IPS-18c (cell line): Measurements from ENCODE around the gene PLD1.
"Not testable (repeated sequence)": the region's sequence is repeated elsewhere in the genome, so short reads cannot be mapped to it uniquely, and the experiment has no call there.

Experiments
- H3K4me3 ChIP-seq: 2 replicates; pipeline ENCODE4 v1.7.0; 2013; ENCODE audit warnings: low read depth, mild to moderate bottlenecking, low read length, moderate library complexity; ENCODE audit not compliant: insufficient read depth
- H3K9me3 ChIP-seq: one replicate; pipeline ENCODE4 v1.6.1; 2013; ENCODE audit warnings: mild to moderate bottlenecking, low read length, moderate library complexity; ENCODE audit not compliant: control insufficient read depth, insufficient read depth

The PLD1 gene

GRCh38 chr3:171747223-171747920, 62.9 kb downstream of the PLD1 start:
- H3K4me3 ChIP-seq = no peak overlapping the region
- H3K9me3 ChIP-seq = no peaks in the 10 kb centered on the region

DNA sequence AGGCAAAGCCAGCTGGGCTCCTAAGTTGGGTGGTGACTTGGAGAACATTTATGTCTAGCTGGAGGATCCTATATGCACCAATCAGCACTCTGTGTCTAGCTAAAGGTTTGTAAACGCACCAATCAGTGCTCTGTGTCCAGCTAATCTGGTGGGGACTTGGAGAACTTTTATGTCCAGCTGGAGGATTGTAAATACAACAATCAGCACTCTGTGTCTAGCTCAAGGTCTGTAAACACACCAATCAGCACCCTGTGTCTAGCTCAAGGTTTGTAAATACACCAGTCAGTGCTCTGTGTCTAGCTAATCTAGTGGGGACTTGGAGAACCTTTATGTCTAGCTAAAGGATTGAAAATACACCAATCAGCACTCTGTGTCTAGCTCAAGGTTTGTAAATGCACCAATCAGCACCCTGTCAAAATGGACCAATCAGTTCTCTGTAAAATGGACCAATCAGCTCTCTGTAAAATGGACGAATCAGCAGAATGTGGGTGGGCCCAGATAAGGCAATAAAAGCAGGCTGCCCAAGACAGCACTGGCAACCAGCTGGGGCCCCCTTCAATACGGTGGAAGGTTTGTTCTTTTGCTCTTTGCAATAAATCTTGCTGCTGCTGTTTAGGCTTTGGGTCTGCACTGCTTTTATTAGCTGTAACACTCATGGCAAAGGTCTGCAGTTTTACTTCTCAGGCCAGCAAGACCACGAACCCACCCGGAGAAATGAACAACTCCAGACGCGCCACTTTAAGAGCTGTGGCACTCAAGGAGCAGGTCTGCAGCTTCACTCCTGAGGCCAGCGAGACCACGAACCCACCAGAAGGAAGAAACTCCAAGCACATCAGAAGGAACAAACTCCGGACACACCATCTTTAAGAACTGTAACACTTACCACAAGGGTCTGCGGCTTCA, 63.7 kb downstream of the PLD1 start:
- not testable (repeated sequence) for H3K9me3 ChIP-seq, H3K4me3 ChIP-seq

DNA sequence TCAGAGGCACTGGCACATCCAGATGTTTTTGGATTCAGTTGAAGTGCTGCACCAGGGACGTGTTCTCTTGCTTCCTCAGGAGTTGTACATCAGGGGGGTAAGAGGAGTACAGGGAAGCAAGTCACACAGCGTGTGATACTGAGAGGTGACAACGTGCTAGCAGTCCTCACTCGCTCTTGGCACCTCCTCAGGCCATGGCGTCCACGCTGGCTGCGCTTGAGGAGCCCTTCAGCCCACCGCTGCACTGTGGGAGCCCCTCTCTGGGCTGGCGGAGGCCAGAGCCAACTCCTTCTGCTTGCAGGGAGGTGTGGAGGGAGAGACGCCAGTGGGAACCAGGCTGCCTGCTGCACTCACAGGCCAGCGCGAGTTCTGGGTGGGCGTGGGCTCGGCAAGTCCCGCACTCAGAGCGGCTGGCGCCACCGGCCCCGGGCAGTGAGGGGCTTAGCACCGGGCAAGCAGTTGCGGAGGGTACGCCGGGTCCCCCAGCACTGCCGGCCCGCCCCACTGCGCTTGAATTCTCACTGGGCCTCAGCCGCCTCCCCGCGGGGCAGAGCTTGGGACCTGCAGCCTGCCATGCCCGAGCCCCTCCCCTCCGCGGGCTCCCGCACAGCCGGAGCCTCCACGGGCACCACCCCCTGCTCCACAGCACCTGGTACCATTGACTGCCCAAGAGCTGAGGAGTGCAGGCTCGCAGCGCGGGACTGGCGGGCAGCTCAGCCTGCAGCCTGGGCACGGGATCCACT, 64.5 kb downstream of the PLD1 start:
- no peak overlapping the region for H3K4me3 ChIP-seq
- no peaks in the 10 kb centered on the region for H3K9me3 ChIP-seq

- Histone ChIP-seq H3K9me3 (no peaks in the 10 kb centered on the region), H3K4me3 (no peak overlapping the region)
Observed at GRCh38 chr3:171744158-171744741, 66.0 kb downstream of the PLD1 start.

DNA sequence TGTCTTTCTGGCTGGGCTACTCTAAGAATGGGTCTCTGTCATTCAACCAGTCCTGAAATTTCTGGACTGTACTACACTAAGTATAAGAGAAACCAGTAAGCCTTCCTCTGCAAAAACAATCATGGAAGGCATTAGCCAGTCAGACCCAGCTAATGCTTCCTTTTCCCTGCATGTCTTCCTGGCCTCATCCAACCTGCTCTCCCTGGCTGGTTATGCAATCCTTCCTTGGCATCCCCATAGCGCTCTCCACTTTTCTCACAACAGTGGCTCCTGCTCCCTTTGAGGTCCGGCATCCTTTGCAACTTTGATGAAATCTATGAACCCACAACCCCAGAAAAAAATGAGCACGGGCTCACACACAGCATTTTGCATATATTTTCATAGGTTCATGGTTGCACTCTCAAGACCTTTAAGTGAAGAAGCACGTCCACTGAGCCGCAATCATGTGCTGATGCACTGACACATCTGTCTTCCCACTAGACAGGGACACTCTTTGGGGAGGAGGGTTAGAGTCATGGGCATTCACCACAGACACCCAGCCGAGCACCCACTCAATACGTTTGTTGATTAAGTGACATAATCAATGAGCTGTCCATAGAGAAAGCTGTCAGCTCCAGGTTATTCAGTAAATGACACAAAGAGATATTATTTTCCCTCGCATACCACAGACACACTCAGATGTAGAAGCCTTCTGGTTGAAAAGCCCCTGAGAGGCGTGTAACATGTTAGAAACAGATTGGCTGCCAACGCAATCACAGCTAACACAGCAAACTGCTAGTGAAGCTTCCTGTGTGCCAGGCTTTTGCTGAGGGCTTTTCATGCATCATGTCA, 66.7 kb downstream of the PLD1 start:
- no peak overlapping the region for H3K4me3 ChIP-seq
- H3K9me3 ChIP-seq = no peaks in the 10 kb centered on the region

DNA sequence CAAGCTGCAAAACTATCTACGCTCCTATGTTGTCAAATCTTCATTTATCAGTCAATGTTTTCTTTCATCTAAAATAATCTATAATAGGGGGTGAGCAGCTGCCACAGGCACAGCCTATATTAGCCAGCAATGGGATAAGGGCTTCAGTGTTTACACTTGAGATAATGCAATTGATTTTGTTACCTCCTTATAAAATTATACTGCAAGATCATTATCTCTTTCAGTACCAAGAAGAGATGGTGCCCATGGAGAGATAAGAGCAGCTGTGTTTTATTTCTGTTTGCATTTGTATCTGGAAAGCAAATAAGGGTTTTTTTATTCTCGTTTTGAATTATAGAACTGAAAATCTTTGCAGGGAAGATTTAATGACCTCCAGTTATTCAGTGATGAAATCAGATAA, 68.9 kb downstream of the PLD1 start:
- H3K4me3 ChIP-seq = no peak overlapping the region
- no peaks in the 10 kb centered on the region for H3K9me3 ChIP-seq

- H3K9me3 ChIP-seq = no peaks in the 10 kb centered on the region
- H3K4me3 ChIP-seq = no peak overlapping the region
Observed at GRCh38 chr3:171736556-171736955, 73.7 kb downstream of the PLD1 start.

DNA sequence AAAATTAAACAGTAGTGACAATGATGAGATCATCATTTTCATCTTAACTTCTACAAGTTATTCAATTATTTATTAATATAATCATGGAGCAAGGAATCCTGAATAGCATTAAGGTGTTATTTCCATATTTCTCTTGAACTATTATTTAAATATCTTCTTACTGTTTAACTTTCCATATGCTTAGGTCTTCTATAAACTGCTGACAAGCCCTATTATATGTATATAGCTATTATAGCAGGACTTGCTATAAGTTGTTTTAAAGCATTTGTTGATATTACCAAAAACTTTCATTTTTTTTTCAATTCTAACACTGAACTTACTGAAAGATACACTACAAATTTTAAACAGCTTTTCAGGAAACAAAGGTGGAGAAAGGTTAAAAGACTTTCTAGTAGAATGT, 76.7 kb downstream of the PLD1 start:
- Histone ChIP-seq H3K4me3 (no peak overlapping the region), H3K9me3 (no peaks in the 10 kb centered on the region)

- H3K9me3 ChIP-seq = no peaks in the 10 kb centered on the region
- H3K4me3 ChIP-seq = no peak overlapping the region
Observed at GRCh38 chr3:171732756-171733155, 77.5 kb downstream of the PLD1 start.

GRCh38 chr3:171731691-171732090, 78.6 kb downstream of the PLD1 start:
- no peaks in the 10 kb centered on the region for H3K9me3 ChIP-seq
- no peak overlapping the region for H3K4me3 ChIP-seq

GRCh38 chr3:171729452-171730334, 80.6 kb downstream of the PLD1 start:
- Histone ChIP-seq H3K9me3 (no peaks in the 10 kb centered on the region), H3K4me3 (no peak overlapping the region)

DNA sequence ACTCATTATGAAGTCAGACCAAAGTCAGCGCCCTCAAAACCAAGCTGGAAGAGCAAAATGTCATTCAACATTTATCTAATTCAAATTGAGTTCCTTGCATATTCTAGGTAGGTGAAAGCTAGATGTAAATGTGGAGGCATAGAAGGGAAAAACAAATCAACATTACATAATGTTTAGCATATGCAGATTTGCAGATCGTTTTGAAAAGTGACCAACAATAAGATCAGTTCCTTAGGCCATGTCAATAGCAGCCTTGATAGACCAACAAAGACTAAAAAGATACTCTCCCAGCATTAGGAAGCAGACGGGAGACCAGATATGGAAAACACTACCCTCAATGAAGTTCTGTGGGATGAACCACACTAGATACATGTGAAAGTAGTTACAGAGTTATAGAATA, 83.0 kb downstream of the PLD1 start:
- Histone ChIP-seq H3K9me3 (no peaks in the 10 kb centered on the region), H3K4me3 (no peak overlapping the region)

DNA sequence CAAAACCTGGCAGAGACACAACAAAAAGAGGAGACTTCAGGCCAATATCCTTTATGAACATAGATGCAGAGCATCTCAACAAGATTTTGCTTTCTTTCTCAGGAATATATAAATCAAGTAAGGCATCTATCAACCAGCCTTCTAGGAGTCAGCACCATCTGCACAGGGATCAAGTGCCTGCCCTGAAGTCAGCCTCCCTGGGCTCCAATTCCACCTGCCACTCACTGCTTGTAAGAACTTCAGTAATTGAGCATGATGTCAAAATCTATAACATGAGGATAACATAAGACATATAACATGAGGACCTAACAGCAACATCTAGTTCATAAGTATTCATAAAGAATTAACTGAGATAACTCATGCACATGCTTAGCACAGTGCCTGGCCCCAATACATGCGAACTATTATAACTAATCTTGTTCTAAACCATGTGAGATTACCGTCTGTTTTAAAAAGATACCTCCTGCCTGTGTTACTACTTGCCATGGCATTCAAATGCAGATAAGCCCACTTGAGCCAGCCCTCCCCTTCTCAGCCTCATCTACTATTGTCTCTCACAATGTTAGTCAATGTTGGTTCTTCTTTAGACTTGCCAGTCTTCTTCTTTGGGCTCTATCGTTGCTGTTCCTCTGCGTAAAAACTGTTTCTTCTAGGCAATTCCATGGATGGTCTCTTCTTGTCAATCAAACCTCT, 91.6 kb downstream of the PLD1 start:
- Histone ChIP-seq H3K9me3 (no peaks in the 10 kb centered on the region), H3K4me3 (no peak overlapping the region)

DNA sequence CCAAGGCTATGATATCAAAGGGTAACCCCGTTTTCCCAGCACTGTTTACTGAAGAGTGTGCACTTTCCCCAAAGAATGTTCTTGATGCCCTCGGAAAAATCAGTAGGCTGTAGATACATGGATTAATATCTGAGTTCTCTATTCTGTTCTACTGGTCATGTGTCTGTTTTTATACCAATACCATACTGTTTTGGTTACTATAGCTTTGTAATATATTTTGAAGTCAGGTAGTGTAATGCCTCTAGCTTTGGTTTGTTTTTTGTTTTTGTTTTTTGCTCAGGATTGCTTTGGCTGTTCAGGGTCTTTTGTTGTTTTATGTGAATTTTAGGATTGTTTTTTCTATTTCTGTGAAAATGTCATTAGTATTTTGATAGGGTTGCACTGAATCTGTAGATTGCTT, 95.1 kb downstream of the PLD1 start:
- no peak overlapping the region for H3K4me3 ChIP-seq
- no peaks in the 10 kb centered on the region for H3K9me3 ChIP-seq

GRCh38 chr3:171712171-171712938, 97.9 kb downstream of the PLD1 start:
- Histone ChIP-seq H3K9me3 (no peaks in the 10 kb centered on the region), H3K4me3 (no peak overlapping the region)
